ENCODE results near the gene BEX1. TPM values are rescaled to one million over a fixed set of nuclear protein-coding genes. Genes with fewer than 3 reads are reported as not detected.
"Not testable (repeated sequence)": the region's sequence is repeated elsewhere in the genome, so short reads cannot be mapped to it uniquely, and the experiment has no call there.

BEX1 gene
- polyA plus RNA-seq, 1 experiment: 0.66 TPM

DNA sequence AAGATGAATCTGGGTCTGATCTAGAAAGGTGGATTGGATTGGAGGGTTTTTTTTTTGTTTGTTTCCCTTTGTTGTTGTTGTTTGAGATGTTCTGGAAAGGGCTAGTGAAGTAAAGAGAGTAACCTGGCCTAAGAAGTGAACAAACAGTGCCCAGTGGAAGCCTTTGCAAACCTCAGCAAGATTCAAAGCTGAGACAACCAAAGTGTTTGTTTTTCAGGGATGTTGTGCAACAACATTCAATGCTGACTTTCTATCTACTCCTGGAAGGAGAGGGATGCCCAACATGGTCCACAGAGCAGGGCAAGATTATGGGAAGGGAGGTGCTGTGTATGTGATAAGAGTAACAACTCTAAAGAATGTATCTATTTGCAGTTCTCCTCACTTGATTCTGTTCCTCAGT lies 11.3 kb downstream of the BEX1 start:
- ChIA-PET POLR2A (no interaction called here), CTCF (no interaction called here)
- no peaks in the 10 kb centered on the region for H3K27me3 ChIP-seq (ENCODE audit: control insufficient read depth, insufficient read depth, low read length)
- no peak overlapping the region for H3K27ac ChIP-seq (ENCODE audit: low read depth, low read length)
- H3K4me3 ChIP-seq (ENCODE audit: low read depth, low read length): no peak overlapping the region
- no peaks in the 10 kb centered on the region for H3K9me3 ChIP-seq (ENCODE audit: control insufficient read depth, insufficient read depth, low read length)
- no peak for TF ChIP-seq CTCF (IDR thresholded peaks at IDR 0.05; ENCODE audit: low read depth, low read length)
- DNase-seq (ENCODE audit: low read depth, low spot score): no peak

- no peak overlapping the region for H3K27ac ChIP-seq (ENCODE audit: low read depth, low read length)
- H3K4me3 ChIP-seq (ENCODE audit: low read depth, low read length): no peak overlapping the region
- H3K27me3 ChIP-seq (ENCODE audit: control insufficient read depth, insufficient read depth, low read length): no peaks in the 10 kb centered on the region
- ChIA-PET CTCF (no interaction called here), POLR2A (no interaction called here)
- no peaks in the 10 kb centered on the region for H3K9me3 ChIP-seq (ENCODE audit: control insufficient read depth, insufficient read depth, low read length)
- no peak for TF ChIP-seq CTCF (IDR thresholded peaks at IDR 0.05; ENCODE audit: low read depth, low read length)
- DNase-seq (ENCODE audit: low read depth, low spot score): no peak
These were observed 12.6 kb downstream of the BEX1 start for GRCh38 chrX:103051260-103051789.

GRCh38 chrX:103033371-103033770 lies 30.6 kb downstream of the BEX1 start:
- H3K4me3 ChIP-seq (ENCODE audit: low read depth, low read length); H3K9me3 ChIP-seq (ENCODE audit: control insufficient read depth, insufficient read depth, low read length); H3K27ac ChIP-seq (ENCODE audit: low read depth, low read length); CTCF ChIA-PET; DNase-seq (ENCODE audit: low read depth, low spot score); POLR2A ChIA-PET; H3K27me3 ChIP-seq (ENCODE audit: control insufficient read depth, insufficient read depth, low read length): not testable (repeated sequence)

- Histone ChIP-seq H3K27ac (ENCODE audit: low read depth, low read length) (no peak overlapping the region), H3K4me3 (ENCODE audit: low read depth, low read length) (no peak overlapping the region), H3K9me3 (ENCODE audit: control insufficient read depth, insufficient read depth, low read length) (no peaks in the 10 kb centered on the region), H3K27me3 (ENCODE audit: control insufficient read depth, insufficient read depth, low read length) (no peaks in the 10 kb centered on the region)
- POLR2A ChIA-PET: no interaction called here
- DNase-seq (ENCODE audit: low read depth, low spot score): no peak
- CTCF ChIA-PET: no interaction called here
- TF ChIP-seq CTCF (IDR thresholded peaks at IDR 0.05; ENCODE audit: low read depth, low read length): peak; percentile 18; the same call in 1 of the 2 replicates
These were observed 46.4 kb downstream of the BEX1 start for GRCh38 chrX:103017542-103017941.

- Histone ChIP-seq H3K27me3 (ENCODE audit: control insufficient read depth, insufficient read depth, low read length) (no peaks in the 10 kb centered on the region), H3K27ac (ENCODE audit: low read depth, low read length) (no peak overlapping the region), H3K4me3 (ENCODE audit: low read depth, low read length) (no peak overlapping the region), H3K9me3 (ENCODE audit: control insufficient read depth, insufficient read depth, low read length) (no peaks in the 10 kb centered on the region)
- CTCF ChIA-PET: no interaction called here
- TF ChIP-seq CTCF (IDR thresholded peaks at IDR 0.05; ENCODE audit: low read depth, low read length): no peak
- POLR2A ChIA-PET: no interaction called here
- no peak for DNase-seq (ENCODE audit: low read depth, low spot score)
These were observed 51.0 kb downstream of the BEX1 start for GRCh38 chrX:103012945-103013344.

Other genes starting within 250 kb of the BEX1 start
- 0.21 and 0.42 TPM in 2 replicates for gene RAB40AL, start 126.9 kb downstream of the BEX1 start, polyA plus RNA-seq (2011; rRNA removed)
- not detected in 2 replicates for gene NXF3, start 29.0 kb upstream of the BEX1 start, polyA plus RNA-seq (2011; rRNA removed)
- gene BEX4, start 150.9 kb upstream of the BEX1 start, polyA plus RNA-seq (2011; rRNA removed): 14.4 and 21.1 TPM in 2 replicates
- gene TCEAL8, start 191.0 kb upstream of the BEX1 start, polyA plus RNA-seq (2011; rRNA removed): 98.3 and 147 TPM in 2 replicates
- gene TCEAL5, start 212.6 kb upstream of the BEX1 start, polyA plus RNA-seq (2011; rRNA removed): not detected in 2 replicates
- 0.14 and 0.25 TPM in 2 replicates for gene BEX2, start 246.8 kb upstream of the BEX1 start, polyA plus RNA-seq (2011; rRNA removed)

Data from AG04450 (cell line).